Neural cell (in vitro differentiated cells): ENCODE results near the gene ACAD11.

Source experiments
- CTCF ChIP-seq: fragments of 450-650 bp; IDR thresholded peaks from 2 replicates; pipeline ENCODE4 v1.5.1; 2014; ENCODE audit warnings: antibody characterized with exemption, mild to moderate bottlenecking, moderate library complexity; ENCODE audit not compliant: poor library complexity, severe bottlenecking
- EP300 ChIP-seq: fragments of 450-650 bp; conservative IDR thresholded peaks from 2 replicates; pipeline ENCODE4 v1.6.1; 2014; ENCODE audit warnings: antibody characterized with exemption, mild to moderate bottlenecking, moderate library complexity; ENCODE audit not compliant: poor library complexity, severe bottlenecking
- EZH2 ChIP-seq: fragments of 200-600, 300-800 bp; shearing (Covaris generic), sonication (generic); IDR thresholded peaks from 2 replicates; pipeline ENCODE4 v1.6.1; 2014; ENCODE audit warnings: antibody characterized with exemption, low read length, borderline replicate concordance, mild to moderate bottlenecking; ENCODE audit not compliant: insufficient read depth, poor library complexity, severe bottlenecking
- MXI1 ChIP-seq: fragments of 450-650 bp; conservative IDR thresholded peaks from 2 replicates; pipeline ENCODE4 v1.6.1; 2014; ENCODE audit warnings: antibody characterized with exemption, mild to moderate bottlenecking; ENCODE audit not compliant: poor library complexity, severe bottlenecking
- POLR2AphosphoS5 ChIP-seq: IDR thresholded peaks from 2 replicates; pipeline ENCODE4 v1.6.1; 2012
- RAD21 ChIP-seq: fragments of 450-650 bp; conservative IDR thresholded peaks from 2 replicates; pipeline ENCODE4 v1.6.1; 2014; ENCODE audit warnings: antibody characterized with exemption, mild to moderate bottlenecking, moderate library complexity
- REST ChIP-seq: IDR thresholded peaks from 2 replicates; pipeline ENCODE4 v1.6.1; 2012; ENCODE audit warnings: borderline replicate concordance
- TAF1 ChIP-seq: IDR thresholded peaks from 2 replicates; pipeline ENCODE4 v1.6.1; 2012; ENCODE audit warnings: low read depth

- TF ChIP-seq RAD21 (no peak), EZH2 (no peak), CTCF (no peak), REST (no peak), MXI1 (no peak), TAF1 (no peak), EP300 (no peak), POLR2AphosphoS5 (no peak)
These were observed 105.2 kb downstream of the ACAD11 start for GRCh38 chr3:132554437-132554836.
